ENCODE data around the gene HOXA3. TPM values are rescaled to one million over a fixed set of nuclear protein-coding genes. Genes with fewer than 3 reads are reported as not detected.

HOXA3 gene
- total RNA-seq, 3 donors from 2014 or later (not counting 1 experiment from before 2014, with no cell fraction given): 0.32 to 0.78 (median 0.35) TPM

GRCh38 chr7:27171637-27172314 lies 19.4 kb upstream of the HOXA3 start:
- H3K9me3 Mint-ChIP-seq: no peaks in the 10 kb centered on the region
- Histone ChIP-seq H3K4me1 (ENCODE audit: control insufficient read depth, insufficient read depth, low read length) (peaks cover 62% of the 10 kb centered on the region), H3K9me3 (ENCODE audit: control insufficient read depth, insufficient read depth, low read length) (no peaks in the 10 kb centered on the region), H3K27ac (ENCODE audit: low read length) (no peak overlapping the region), H3K36me3 (ENCODE audit: control insufficient read depth, insufficient read depth, low read length) (no peaks in the 10 kb centered on the region), H3K27me3 (ENCODE audit: control insufficient read depth, insufficient read depth, low read length) (peaks cover 81% of the 10 kb centered on the region), H3K4me3 (ENCODE audit: low read length) (no peak overlapping the region)
- DNase-seq (peak; percentile 15 to 47), ATAC-seq (no peak)
- H3K27ac Mint-ChIP-seq: peak overlapping the region; percentile 60 to 63
- H3K4me1 Mint-ChIP-seq: peaks cover 30 to 40% of the 10 kb centered on the region in 2 donors
- intact Hi-C loops (cut with micrococcal nuclease): loop anchor here (2.0 kb wide), 2 partner anchors 15 kb away; partner anchors contain the start of gene HOXA7
- peaks cover 20% of the 10 kb centered on the region for H3K36me3 Mint-ChIP-seq
- H3K27me3 Mint-ChIP-seq (ENCODE audit: low read depth in 2 of 2): peaks cover 57 to 65% of the 10 kb centered on the region in 2 donors
- TF ChIP-seq, protein P1, sequence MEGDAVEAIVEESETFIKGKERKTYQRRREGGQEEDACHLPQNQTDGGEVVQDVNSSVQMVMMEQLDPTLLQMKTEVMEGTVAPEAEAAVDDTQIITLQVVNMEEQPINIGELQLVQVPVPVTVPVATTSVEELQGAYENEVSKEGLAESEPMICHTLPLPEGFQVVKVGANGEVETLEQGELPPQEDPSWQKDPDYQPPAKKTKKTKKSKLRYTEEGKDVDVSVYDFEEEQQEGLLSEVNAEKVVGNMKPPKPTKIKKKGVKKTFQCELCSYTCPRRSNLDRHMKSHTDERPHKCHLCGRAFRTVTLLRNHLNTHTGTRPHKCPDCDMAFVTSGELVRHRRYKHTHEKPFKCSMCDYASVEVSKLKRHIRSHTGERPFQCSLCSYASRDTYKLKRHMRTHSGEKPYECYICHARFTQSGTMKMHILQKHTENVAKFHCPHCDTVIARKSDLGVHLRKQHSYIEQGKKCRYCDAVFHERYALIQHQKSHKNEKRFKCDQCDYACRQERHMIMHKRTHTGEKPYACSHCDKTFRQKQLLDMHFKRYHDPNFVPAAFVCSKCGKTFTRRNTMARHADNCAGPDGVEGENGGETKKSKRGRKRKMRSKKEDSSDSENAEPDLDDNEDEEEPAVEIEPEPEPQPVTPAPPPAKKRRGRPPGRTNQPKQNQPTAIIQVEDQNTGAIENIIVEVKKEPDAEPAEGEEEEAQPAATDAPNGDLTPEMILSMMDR (IDR thresholded peaks at IDR 0.05): no peak
- H3K4me3 Mint-ChIP-seq: peak overlapping the region; percentile 87
- WGBS (ENCODE audit: insufficient coverage): 12% methylated on average over 30 of the region's 30 CpGs

DNA sequence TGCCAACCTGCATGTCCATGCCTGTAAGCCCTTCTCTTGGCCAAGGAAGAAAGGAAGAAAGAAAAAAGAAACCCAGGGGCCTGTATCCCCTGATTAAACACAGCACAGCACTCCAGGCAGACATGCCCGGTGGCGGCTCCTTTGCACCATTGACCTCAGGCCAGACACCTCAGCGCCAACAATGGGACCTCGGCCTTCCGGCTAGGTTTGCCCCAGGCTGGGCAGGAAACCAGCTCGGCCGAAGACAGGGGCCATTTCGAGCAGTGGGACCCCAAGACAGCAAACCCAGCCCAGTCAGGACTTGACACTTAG lies 18.9 kb upstream of the HOXA3 start:
- intact Hi-C loops (cut with micrococcal nuclease): no loop called here
- H3K27ac Mint-ChIP-seq: peak overlapping the region; percentile 60 to 63
- peak; percentile 15 for DNase-seq
- H3K27me3 Mint-ChIP-seq (ENCODE audit: low read depth in 2 of 2): peaks cover 58 to 68% of the 10 kb centered on the region in 2 donors
- no peak for ATAC-seq
- Histone ChIP-seq H3K4me1 (ENCODE audit: control insufficient read depth, insufficient read depth, low read length) (peaks cover 67% of the 10 kb centered on the region), H3K36me3 (ENCODE audit: control insufficient read depth, insufficient read depth, low read length) (no peaks in the 10 kb centered on the region), H3K4me3 (ENCODE audit: low read length) (no peak overlapping the region), H3K9me3 (ENCODE audit: control insufficient read depth, insufficient read depth, low read length) (no peaks in the 10 kb centered on the region), H3K27me3 (ENCODE audit: control insufficient read depth, insufficient read depth, low read length) (peaks cover 84% of the 10 kb centered on the region), H3K27ac (ENCODE audit: low read length) (no peak overlapping the region)
- 16% methylated on average over 8 of the region's 8 CpGs for WGBS (ENCODE audit: insufficient coverage)
- no peaks in the 10 kb centered on the region for H3K9me3 Mint-ChIP-seq
- TF ChIP-seq, protein P1 (IDR thresholded peaks at IDR 0.05): no peak
- H3K36me3 Mint-ChIP-seq: peaks cover 20% of the 10 kb centered on the region
- peak overlapping the region; percentile 87 for H3K4me3 Mint-ChIP-seq
- H3K4me1 Mint-ChIP-seq: peaks cover 35 to 44% of the 10 kb centered on the region in 2 donors

DNA sequence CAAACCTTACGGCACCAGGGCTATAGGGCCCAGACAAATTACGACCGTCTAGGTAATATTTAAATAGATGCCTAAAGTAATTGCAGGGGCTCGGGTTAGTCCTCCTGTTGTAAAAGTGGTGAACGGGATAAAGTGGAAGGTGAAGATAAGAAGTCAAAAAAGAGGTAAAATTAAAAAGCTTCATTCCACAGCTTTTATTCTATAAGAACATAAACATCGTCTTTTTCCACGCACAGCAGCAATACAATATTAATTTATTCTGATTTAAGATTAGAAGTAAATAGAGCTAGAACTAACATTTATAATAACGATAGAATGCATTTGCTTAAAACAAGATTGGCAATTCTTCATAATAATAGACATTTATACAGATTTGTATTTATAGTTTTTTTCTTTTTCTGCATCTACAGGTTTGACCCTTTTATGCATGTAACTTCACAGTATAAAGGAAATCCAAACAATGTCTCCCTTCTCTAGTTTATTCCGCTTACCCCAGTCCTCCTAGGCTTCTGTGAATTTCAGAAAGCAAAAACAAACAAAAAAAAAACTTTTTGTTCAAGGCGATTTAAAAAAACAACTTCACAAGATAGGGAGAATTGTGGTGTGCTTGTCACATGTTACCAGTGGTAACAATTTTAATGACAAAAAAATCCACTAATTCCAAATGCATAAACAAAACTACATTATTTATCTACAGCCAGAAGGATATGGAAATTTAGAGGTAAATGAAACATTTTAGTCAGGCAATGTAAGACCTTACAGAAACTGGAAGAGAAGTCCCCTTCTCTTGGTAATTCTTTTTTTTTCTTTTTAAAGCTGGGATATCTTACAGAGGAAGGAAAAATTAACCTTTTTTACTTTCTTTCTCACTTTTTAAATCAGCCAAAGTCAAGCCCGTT lies 18.3 kb upstream of the HOXA3 start:
- Mint-ChIP-seq H3K4me1 (peaks cover 41 to 50% of the 10 kb centered on the region in 2 donors), H3K27ac (peak overlapping the region in 1 of 2 donors; percentile 63), H3K36me3 (peaks cover 20% of the 10 kb centered on the region), H3K27me3 (ENCODE audit: low read depth in 2 of 2) (peaks cover 58 to 68% of the 10 kb centered on the region in 2 donors), H3K4me3 (peak overlapping the region; percentile 87), H3K9me3 (no peaks in the 10 kb centered on the region)
- intact Hi-C loops (cut with micrococcal nuclease): no loop called here
- WGBS (ENCODE audit: insufficient coverage): 58% methylated on average over 6 of the region's 11 CpGs
- Histone ChIP-seq H3K27ac (ENCODE audit: low read length) (no peak overlapping the region), H3K27me3 (ENCODE audit: control insufficient read depth, insufficient read depth, low read length) (peaks cover 85% of the 10 kb centered on the region), H3K4me1 (ENCODE audit: control insufficient read depth, insufficient read depth, low read length) (peaks cover 73% of the 10 kb centered on the region), H3K4me3 (ENCODE audit: low read length) (no peak overlapping the region), H3K9me3 (ENCODE audit: control insufficient read depth, insufficient read depth, low read length) (no peaks in the 10 kb centered on the region), H3K36me3 (ENCODE audit: control insufficient read depth, insufficient read depth, low read length) (no peaks in the 10 kb centered on the region)
- no peak for ATAC-seq
- TF ChIP-seq, protein P1 (IDR thresholded peaks at IDR 0.05): no peak
- DNase-seq: peak in 1 of 2 donors; percentile 23
